Vagina (tissue), 2 donors: Measurements from ENCODE around the gene GDF9. TPM values are rescaled to one million over a fixed set of nuclear protein-coding genes. Genes with fewer than 3 reads are reported as not detected.

Source experiments
- DNase-seq, 2 donors: peaks; one replicate each; pipeline ENCODE4 v3.0.0-alpha.2; 2017; ENCODE audit errors: extremely low spot score in 2 of 2
- H3K27ac ChIP-seq: fragments of 200-600 bp; sonication (generic); one replicate; pipeline ENCODE4 v1.5.1; 2019
- H3K27me3 ChIP-seq: fragments of 200-600 bp; sonication (generic); one replicate; pipeline ENCODE4 v1.5.1; 2019
- H3K36me3 ChIP-seq, 2 donors: fragments of 200-600 bp; sonication (generic); one replicate each; pipeline ENCODE4 v1.5.1; 2017 to 2019
- H3K4me1 ChIP-seq: fragments of 200-600 bp; sonication (generic); one replicate; pipeline ENCODE4 v1.5.1; 2019
- H3K4me3 ChIP-seq, 2 donors: fragments of 200-600 bp; sonication (generic); 1 replicate in 1 of 2; 2 replicates in 1 of 2; pipeline ENCODE4 v1.5.1; 2016 to 2019
- H3K9me3 ChIP-seq: fragments of 200-600 bp; sonication (generic); one replicate; pipeline ENCODE4 v1.5.1; 2019
- CTCF ChIP-seq, 3 experiments: fragments of 450-650 bp in 2 of 3; fragments of 200-600 bp in 1 of 3; sonication (generic) in 1 of 3; IDR thresholded peaks; one replicate each; pipeline ENCODE4 v1.5.1; 2017 to 2019; ENCODE audit warnings: antibody characterized with exemption in 3 of 3, mild to moderate bottlenecking in 2 of 3, moderate library complexity in 2 of 3
- POLR2A ChIP-seq, 2 donors: fragments of 450-650 bp; IDR thresholded peaks; one replicate each; pipeline ENCODE4 v1.6.1; 2017; ENCODE audit warnings: antibody characterized with exemption in 2 of 2, mild to moderate bottlenecking in 2 of 2, moderate library complexity in 2 of 2
- POLR2AphosphoS5 ChIP-seq, 2 donors: sonication (generic); formaldehyde crosslinking; IDR thresholded peaks; one replicate each; pipeline ENCODE4 v1.9.0; 2017; ENCODE audit warnings: antibody characterized with exemption in 2 of 2, mild to moderate bottlenecking in 2 of 2, low read depth in 1 of 2; ENCODE audit not compliant: insufficient read depth in 1 of 2
- intact Hi-C: fragments of 100-400 bp; cut with DNase I; formaldehyde crosslinking; loops from one replicate; pipeline ENCODE4 v1.15.1; 2023
- total RNA-seq: library from RNA; depleted of rRNA; stranded (reverse); fragments of >200 nt; gene quantifications from one replicate; pipeline ENCODE4 v1.2.3, GENCODE V29; 2016

GDF9 gene
- not detected for total RNA-seq

- no peaks in the 10 kb centered on the region for H3K27me3 ChIP-seq
- H3K4me1 ChIP-seq = peaks cover 24% of the 10 kb centered on the region
- peak within 1 kb of the TSS; percentile 82 to 86 for H3K4me3 ChIP-seq
- TF ChIP-seq CTCF (IDR thresholded peaks at IDR 0.05) (no peak), POLR2AphosphoS5 (IDR thresholded peaks at IDR 0.05; ENCODE audit: insufficient read depth in 1 of 2, low read depth in 1 of 2) (peak; percentile 96 to 99), POLR2A (IDR thresholded peaks at IDR 0.05) (peak; percentile 45 to 49)
- H3K27ac ChIP-seq = peak within 1 kb of the TSS; percentile 99
- intact Hi-C loops = loop anchor here (5.0 kb wide), 1 partner anchor 39 kb away; no protein-coding TSS in a partner anchor
- DNase-seq = peak; percentile 98 to 99
- peaks cover 0 to 27% of the 10 kb centered on the region in 2 donors for H3K36me3 ChIP-seq
- H3K9me3 ChIP-seq = no peaks in the 10 kb centered on the region
Observed at GRCh38 chr5:132866342-132867045, at the start of gene GDF9, which contains the start of gene UQCRQ. Gene GDF9, minus strand, starts transcription at chr5:132866469. Its CDS starts 1,936 bp downstream, at chr5:132864533. Gene UQCRQ, plus strand, starts transcription at chr5:132866642. Its CDS starts 240 bp downstream, at chr5:132866882.

DNA sequence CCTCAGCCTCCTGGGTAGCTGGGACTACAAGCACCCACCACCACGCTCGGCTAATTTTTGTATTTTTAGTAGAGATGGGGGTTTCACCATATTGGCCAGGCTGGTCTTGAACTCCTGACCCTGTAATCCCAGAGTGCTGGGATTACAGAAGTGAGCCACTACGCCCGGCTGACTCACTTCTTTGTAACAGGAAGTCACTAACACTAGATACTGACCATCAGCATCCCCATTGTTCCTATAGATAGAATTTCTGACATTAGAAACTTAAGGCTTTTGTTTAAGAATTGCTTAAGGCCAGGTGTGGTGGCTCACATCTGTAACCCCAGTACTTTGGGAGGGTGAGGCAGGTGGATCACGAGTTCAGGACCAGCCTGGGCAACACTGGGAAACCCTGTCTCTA lies 49.4 kb upstream of the GDF9 start:
- Histone ChIP-seq H3K27me3 (no peaks in the 10 kb centered on the region), H3K9me3 (no peaks in the 10 kb centered on the region), H3K27ac (no peak overlapping the region), H3K4me1 (no peaks in the 10 kb centered on the region), H3K4me3 (no peak overlapping the region), H3K36me3 (peaks cover 0 to 40% of the 10 kb centered on the region in 2 donors)
- DNase-seq = no peak
- TF ChIP-seq POLR2AphosphoS5 (IDR thresholded peaks at IDR 0.05; ENCODE audit: insufficient read depth in 1 of 2, low read depth in 1 of 2) (no peak), POLR2A (IDR thresholded peaks at IDR 0.05) (no peak), CTCF (IDR thresholded peaks at IDR 0.05) (no peak)
- intact Hi-C loops = no loop called here

DNA sequence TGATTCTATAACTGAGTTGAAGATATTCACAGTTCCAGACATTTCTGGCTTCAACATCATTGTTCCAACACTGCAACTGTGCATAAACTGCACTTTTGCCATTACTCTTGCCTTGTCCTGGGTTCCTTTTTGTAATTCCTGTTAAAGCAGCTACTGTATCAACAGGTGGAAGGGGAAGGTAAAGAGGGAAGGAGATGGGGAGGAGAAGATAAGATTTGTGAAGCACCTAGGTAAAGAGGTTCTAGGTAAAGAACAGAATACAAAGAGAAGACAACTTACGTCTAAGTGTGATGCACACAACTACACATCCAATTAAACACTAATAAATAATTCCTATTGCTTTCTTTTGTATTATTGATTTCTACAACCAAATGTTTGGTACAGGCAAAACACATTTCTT lies 43.4 kb upstream of the GDF9 start:
- Histone ChIP-seq H3K36me3 (peaks cover 0 to 34% of the 10 kb centered on the region in 2 donors), H3K4me1 (peaks cover 10% of the 10 kb centered on the region), H3K9me3 (no peaks in the 10 kb centered on the region), H3K27ac (no peak overlapping the region), H3K4me3 (no peak overlapping the region), H3K27me3 (no peaks in the 10 kb centered on the region)
- DNase-seq = no peak
- no peak for TF ChIP-seq POLR2A (IDR thresholded peaks at IDR 0.05)
- intact Hi-C loops = no loop called here

DNA sequence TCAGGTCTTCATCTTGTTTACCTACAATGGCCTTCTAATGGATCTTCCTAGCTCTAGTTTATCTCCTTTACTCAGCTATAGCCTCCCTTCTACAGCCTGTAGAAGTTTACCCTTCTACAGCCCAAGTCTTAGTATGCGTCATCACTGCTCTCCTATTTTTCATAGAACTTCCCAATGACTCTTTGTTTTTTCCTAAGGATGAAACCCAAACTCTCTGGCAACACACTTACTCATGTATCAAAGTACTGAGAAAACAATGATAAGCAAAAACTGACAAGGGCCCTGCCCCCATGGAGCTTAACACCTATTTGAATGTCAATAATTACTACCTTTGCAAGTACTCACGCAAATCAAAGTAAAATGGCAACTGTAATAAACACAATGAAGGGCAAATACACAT lies 40.9 kb upstream of the GDF9 start:
- DNase-seq = no peak
- H3K36me3 ChIP-seq = peaks cover 0 to 16% of the 10 kb centered on the region in 2 donors
- no peaks in the 10 kb centered on the region for H3K9me3 ChIP-seq
- H3K4me3 ChIP-seq = no peak overlapping the region
- intact Hi-C loops = no loop called here
- TF ChIP-seq POLR2AphosphoS5 (IDR thresholded peaks at IDR 0.05; ENCODE audit: insufficient read depth in 1 of 2, low read depth in 1 of 2) (no peak), POLR2A (IDR thresholded peaks at IDR 0.05) (no peak), CTCF (IDR thresholded peaks at IDR 0.05) (no peak)
- no peaks in the 10 kb centered on the region for H3K27me3 ChIP-seq
- peaks cover 10% of the 10 kb centered on the region for H3K4me1 ChIP-seq
- H3K27ac ChIP-seq = no peak overlapping the region

GRCh38 chr5:132905938-132906337 lies 39.7 kb upstream of the GDF9 start:
- DNase-seq = no peak
- intact Hi-C loops = no loop called here
- H3K9me3 ChIP-seq = no peaks in the 10 kb centered on the region
- H3K36me3 ChIP-seq = peaks cover 0 to 15% of the 10 kb centered on the region in 2 donors
- no peak overlapping the region for H3K4me3 ChIP-seq
- H3K27me3 ChIP-seq = no peaks in the 10 kb centered on the region
- no peak overlapping the region for H3K27ac ChIP-seq
- TF ChIP-seq POLR2AphosphoS5 (IDR thresholded peaks at IDR 0.05; ENCODE audit: insufficient read depth in 1 of 2, low read depth in 1 of 2) (no peak), CTCF (IDR thresholded peaks at IDR 0.05) (no peak), POLR2A (IDR thresholded peaks at IDR 0.05) (no peak)
- H3K4me1 ChIP-seq = peaks cover 10% of the 10 kb centered on the region
